Stimulated activated naive CD8-positive, alpha-beta T cell treated with anti-CD3 and anti-CD28 coated beads, Interleukin-15, amount 100 ng/mL, for 72 hours (primary cell): ENCODE measurements around the gene CRCP.
"Not testable (repeated sequence)": the region's sequence is repeated elsewhere in the genome, so short reads cannot be mapped to it uniquely, and the experiment has no call there.

Source experiments
- ATAC-seq: fragments of 150-1000 bp; cut with Tn5 transposase; 2 replicates; pipeline ENCODE4 v1.10.0; 2021; ENCODE audit warnings: mild to moderate bottlenecking, moderate library complexity
- DNase-seq, 2 donors: peaks; one replicate each; pipeline ENCODE4 v3.0.0; 2021 to 2022
- H3K27ac Mint-ChIP-seq, 2 donors: one replicate each; pipeline ENCODE4 v1.8.0; 2022; ENCODE audit warnings: mild to moderate bottlenecking in 2 of 2, mixed read lengths in 2 of 2, moderate library complexity in 2 of 2
- H3K27me3 Mint-ChIP-seq: one replicate; pipeline ENCODE4 v1.8.0; 2022; ENCODE audit warnings: mixed read lengths
- H3K4me1 Mint-ChIP-seq: one replicate; pipeline ENCODE4 v1.8.0; 2022; ENCODE audit warnings: mild to moderate bottlenecking, mixed read lengths
- H3K4me3 Mint-ChIP-seq, 2 donors: one replicate each; pipeline ENCODE4 v1.8.0; 2022; ENCODE audit warnings: mild to moderate bottlenecking in 2 of 2, mixed read lengths in 2 of 2, moderate library complexity in 1 of 2
- H3K9me3 Mint-ChIP-seq, 2 donors: one replicate each; pipeline ENCODE4 v1.8.0; 2022; ENCODE audit warnings: mixed read lengths in 2 of 2

The CRCP gene

GRCh38 chr7:66138994-66139752 lies 24.5 kb downstream of the CRCP start:
- DNase-seq (no peak), ATAC-seq (no peak)
- no peaks in the 10 kb centered on the region for H3K4me1 Mint-ChIP-seq
- H3K27ac Mint-ChIP-seq: no peak overlapping the region
- no peak overlapping the region for H3K4me3 Mint-ChIP-seq
- H3K27me3 Mint-ChIP-seq: no peaks in the 10 kb centered on the region
- no peaks in the 10 kb centered on the region for H3K9me3 Mint-ChIP-seq

GRCh38 chr7:66140924-66141323 lies 26.3 kb downstream of the CRCP start:
- H3K4me3 Mint-ChIP-seq: no peak overlapping the region

GRCh38 chr7:66142334-66142733 lies 27.7 kb downstream of the CRCP start:
- Mint-ChIP-seq H3K27me3 (no peaks in the 10 kb centered on the region), H3K9me3 (no peaks in the 10 kb centered on the region), H3K4me3 (no peak overlapping the region), H3K4me1 (peaks cover 7% of the 10 kb centered on the region), H3K27ac (peak overlapping the region in 1 of 2 donors; percentile 71)
- no peak for DNase-seq
- ATAC-seq: no peak

More at GRCh38 chr7:66140924-66141323, 26.3 kb downstream of the CRCP start:
- no peaks in the 10 kb centered on the region for H3K9me3 Mint-ChIP-seq
- H3K27ac Mint-ChIP-seq: no peak overlapping the region
- no peaks in the 10 kb centered on the region for H3K4me1 Mint-ChIP-seq
- DNase-seq (no peak), ATAC-seq (no peak)
- no peaks in the 10 kb centered on the region for H3K27me3 Mint-ChIP-seq

- Mint-ChIP-seq H3K27me3 (no peaks in the 10 kb centered on the region), H3K4me3 (no peak overlapping the region), H3K27ac (peak overlapping the region; percentile 27 to 42), H3K9me3 (no peaks in the 10 kb centered on the region), H3K4me1 (peaks cover 13% of the 10 kb centered on the region)
- no peak for ATAC-seq
- DNase-seq: no peak
These were observed 28.3 kb downstream of the CRCP start for GRCh38 chr7:66142996-66143395.

GRCh38 chr7:66143876-66144332 lies 29.3 kb downstream of the CRCP start:
- DNase-seq: no peak
- Mint-ChIP-seq H3K27me3 (no peaks in the 10 kb centered on the region), H3K9me3 (no peaks in the 10 kb centered on the region), H3K4me3 (no peak overlapping the region), H3K27ac (peak overlapping the region; percentile 69 to 90), H3K4me1 (peaks cover 22% of the 10 kb centered on the region)
- no peak for ATAC-seq

- ATAC-seq (no peak), DNase-seq (no peak)
- peak overlapping the region in 1 of 2 donors; percentile 44 for H3K27ac Mint-ChIP-seq
These were observed 30.9 kb downstream of the CRCP start for GRCh38 chr7:66145400-66146104.

GRCh38 chr7:66146701-66147100 lies 32.1 kb downstream of the CRCP start:
- no peak overlapping the region for H3K4me3 Mint-ChIP-seq
- peaks cover 31% of the 10 kb centered on the region for H3K4me1 Mint-ChIP-seq
- H3K27ac Mint-ChIP-seq: no peak overlapping the region
- DNase-seq (no peak), ATAC-seq (no peak)
- H3K27me3 Mint-ChIP-seq: no peaks in the 10 kb centered on the region
- no peaks in the 10 kb centered on the region for H3K9me3 Mint-ChIP-seq

More at GRCh38 chr7:66145400-66146104, 30.9 kb downstream of the CRCP start:
- Mint-ChIP-seq H3K4me3 (no peak overlapping the region), H3K9me3 (no peaks in the 10 kb centered on the region), H3K27me3 (no peaks in the 10 kb centered on the region), H3K4me1 (peaks cover 31% of the 10 kb centered on the region)

- Mint-ChIP-seq H3K27ac (peak overlapping the region in 1 of 2 donors; percentile 48), H3K4me1 (peaks cover 31% of the 10 kb centered on the region)
- not testable (repeated sequence) for ATAC-seq, H3K27me3 Mint-ChIP-seq, H3K4me3 Mint-ChIP-seq, H3K9me3 Mint-ChIP-seq, DNase-seq
These were observed 33.0 kb downstream of the CRCP start for GRCh38 chr7:66147657-66148056.

GRCh38 chr7:66150471-66150870 lies 35.8 kb downstream of the CRCP start:
- peak overlapping the region in 1 of 2 donors; percentile 48 for H3K27ac Mint-ChIP-seq
- H3K27me3 Mint-ChIP-seq: no peaks in the 10 kb centered on the region
- peaks cover 31% of the 10 kb centered on the region for H3K4me1 Mint-ChIP-seq
- no peaks in the 10 kb centered on the region for H3K9me3 Mint-ChIP-seq
- ATAC-seq (no peak), DNase-seq (no peak)
- H3K4me3 Mint-ChIP-seq: no peak overlapping the region

- no peak for ATAC-seq
- no peak overlapping the region for H3K4me3 Mint-ChIP-seq
- no peaks in the 10 kb centered on the region for H3K9me3 Mint-ChIP-seq
- H3K27me3 Mint-ChIP-seq: no peaks in the 10 kb centered on the region
- H3K27ac Mint-ChIP-seq: peak overlapping the region in 1 of 2 donors; percentile 57
- no peak for DNase-seq
- H3K4me1 Mint-ChIP-seq: peaks cover 22% of the 10 kb centered on the region
These were observed 37.9 kb downstream of the CRCP start for GRCh38 chr7:66152371-66153191.

- no peak overlapping the region for H3K4me3 Mint-ChIP-seq
- no peaks in the 10 kb centered on the region for H3K27me3 Mint-ChIP-seq
- H3K4me1 Mint-ChIP-seq: peaks cover 11% of the 10 kb centered on the region
- DNase-seq (no peak), ATAC-seq (no peak)
- peak overlapping the region; percentile 52 to 75 for H3K27ac Mint-ChIP-seq
- H3K9me3 Mint-ChIP-seq: no peaks in the 10 kb centered on the region
These were observed 39.0 kb downstream of the CRCP start for GRCh38 chr7:66153691-66154090.

- ATAC-seq, H3K27ac Mint-ChIP-seq, H3K4me3 Mint-ChIP-seq, H3K9me3 Mint-ChIP-seq, H3K27me3 Mint-ChIP-seq, H3K4me1 Mint-ChIP-seq, DNase-seq: not testable (repeated sequence)
These were observed 41.4 kb downstream of the CRCP start for GRCh38 chr7:66156035-66156434.

- H3K4me1 Mint-ChIP-seq: no peaks in the 10 kb centered on the region
- no peak for DNase-seq
- no peaks in the 10 kb centered on the region for H3K9me3 Mint-ChIP-seq
- no peak for ATAC-seq
- no peak overlapping the region for H3K27ac Mint-ChIP-seq
- H3K27me3 Mint-ChIP-seq: no peaks in the 10 kb centered on the region
- no peak overlapping the region for H3K4me3 Mint-ChIP-seq
These were observed 42.4 kb downstream of the CRCP start for GRCh38 chr7:66157060-66157459.

GRCh38 chr7:66162622-66163021 lies 48.0 kb downstream of the CRCP start:
- no peak for DNase-seq
- no peaks in the 10 kb centered on the region for H3K4me1 Mint-ChIP-seq
- no peaks in the 10 kb centered on the region for H3K27me3 Mint-ChIP-seq
- ATAC-seq: no peak
- no peak overlapping the region for H3K4me3 Mint-ChIP-seq
- no peak overlapping the region for H3K27ac Mint-ChIP-seq
- no peaks in the 10 kb centered on the region for H3K9me3 Mint-ChIP-seq

GRCh38 chr7:66163186-66163610 lies 48.6 kb downstream of the CRCP start:
- no peak overlapping the region for H3K27ac Mint-ChIP-seq
- H3K27me3 Mint-ChIP-seq: no peaks in the 10 kb centered on the region
- no peak for ATAC-seq
- peaks cover 4% of the 10 kb centered on the region for H3K4me1 Mint-ChIP-seq
- no peak for DNase-seq
- no peaks in the 10 kb centered on the region for H3K9me3 Mint-ChIP-seq
- no peak overlapping the region for H3K4me3 Mint-ChIP-seq
